HG03060 (cell line): ENCODE measurements around the gene KRT40.

Experiments
- ATAC-seq: cut with Tn5 transposase; IDR thresholded peaks from one replicate; pipeline ENCODE4 v1.9.1; 2021; ENCODE audit warnings: low read depth, moderate number of reproducible peaks; ENCODE audit not compliant: unreplicated experiment

KRT40 gene

GRCh38 chr17:40984226-40984625 lies at the start of gene KRT40:
Gene KRT40 (minus strand): TSS chr17:40984326. CDS start chr17:40984273, 53 bp downstream.
- ATAC-seq = no peak

DNA sequence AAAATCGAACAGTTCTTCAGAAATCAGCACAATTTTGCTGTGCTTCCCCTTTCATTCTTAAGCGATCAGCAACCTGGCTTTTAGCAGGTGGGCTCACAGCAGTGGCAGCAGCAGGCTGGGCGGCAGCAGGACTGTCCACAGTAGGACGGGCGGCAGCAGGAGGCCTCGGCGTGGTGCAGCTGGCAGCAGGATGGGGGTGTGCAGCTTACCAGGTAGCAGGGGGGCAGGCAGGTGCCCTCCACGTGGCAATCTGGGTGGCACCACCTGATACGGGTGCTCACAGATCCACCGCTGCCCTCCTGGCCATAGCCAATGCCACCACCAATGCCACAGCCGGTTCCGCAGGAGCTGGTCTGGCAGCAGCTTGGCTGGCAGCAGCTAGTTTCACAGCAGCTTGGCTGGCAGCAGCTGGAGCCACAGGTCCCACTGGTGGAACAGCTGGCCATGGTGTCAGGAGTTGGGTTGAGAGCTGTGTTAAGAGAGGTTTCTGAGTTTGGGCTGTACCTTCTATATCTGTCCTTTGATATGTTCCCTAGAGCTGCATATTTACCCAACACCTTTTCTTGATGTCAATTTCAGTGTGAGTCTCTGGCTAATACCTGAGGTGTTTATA lies 45.6 kb upstream of the KRT40 start, which contains the start of gene KRTAP1-4:
Gene KRTAP1-4, minus strand, starts transcription at position 563 of the 613 bp plus-strand sequence. Its CDS starts 117 bp downstream, at position 446.
- no peak for ATAC-seq

- ATAC-seq = no peak
Measured at GRCh38 chr17:41026715-41027471, 42.8 kb upstream of the KRT40 start, which contains the start of gene KRTAP1-5. Gene KRTAP1-5 (minus strand): TSS chr17:41027208. CDS start chr17:41027155, 53 bp downstream.

GRCh38 chr17:41024697-41025096 lies 40.6 kb upstream of the KRT40 start:
- no peak for ATAC-seq

- ATAC-seq = no peak
Measured at GRCh38 chr17:41020336-41020735, 36.2 kb upstream of the KRT40 start.

DNA sequence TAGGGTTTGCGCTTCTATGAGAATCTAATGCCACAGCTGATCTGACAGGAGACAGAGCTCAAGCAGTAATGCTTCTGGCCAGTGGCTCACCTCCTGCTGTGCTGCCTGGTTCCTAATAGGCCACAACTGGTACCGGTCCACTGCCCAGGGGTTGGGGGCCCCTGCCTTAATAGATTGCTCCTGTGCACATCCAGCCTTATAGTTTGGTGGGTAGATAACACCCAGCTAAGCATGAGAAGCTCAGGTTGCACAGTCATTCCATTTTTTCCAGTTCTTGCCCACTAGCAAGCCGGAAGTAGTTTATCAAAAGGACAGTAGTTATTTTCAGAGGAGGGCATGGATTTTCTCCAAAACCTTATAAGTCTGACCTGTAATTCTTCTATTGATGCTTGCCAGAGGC lies 35.3 kb upstream of the KRT40 start:
- no peak for ATAC-seq

DNA sequence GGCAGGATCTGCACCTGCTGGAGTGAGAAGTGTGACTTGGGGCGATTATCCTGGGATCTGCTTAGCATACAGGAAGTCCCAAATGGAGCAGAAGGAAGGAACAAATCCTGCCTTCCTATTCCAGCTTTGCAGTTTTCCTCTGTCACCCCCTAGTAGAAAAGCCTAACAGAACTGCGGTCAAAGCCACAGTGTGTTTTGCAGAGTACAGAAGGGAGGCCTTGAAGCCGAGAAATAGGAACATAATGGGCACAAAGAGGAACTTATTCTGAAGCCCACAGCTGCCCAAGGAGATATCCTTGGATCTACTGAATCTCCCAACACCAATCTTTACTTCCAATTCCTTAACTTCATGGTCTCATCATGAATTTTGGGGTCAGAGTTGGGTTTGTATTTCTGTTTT lies 34.4 kb upstream of the KRT40 start:
- ATAC-seq = no peak

DNA sequence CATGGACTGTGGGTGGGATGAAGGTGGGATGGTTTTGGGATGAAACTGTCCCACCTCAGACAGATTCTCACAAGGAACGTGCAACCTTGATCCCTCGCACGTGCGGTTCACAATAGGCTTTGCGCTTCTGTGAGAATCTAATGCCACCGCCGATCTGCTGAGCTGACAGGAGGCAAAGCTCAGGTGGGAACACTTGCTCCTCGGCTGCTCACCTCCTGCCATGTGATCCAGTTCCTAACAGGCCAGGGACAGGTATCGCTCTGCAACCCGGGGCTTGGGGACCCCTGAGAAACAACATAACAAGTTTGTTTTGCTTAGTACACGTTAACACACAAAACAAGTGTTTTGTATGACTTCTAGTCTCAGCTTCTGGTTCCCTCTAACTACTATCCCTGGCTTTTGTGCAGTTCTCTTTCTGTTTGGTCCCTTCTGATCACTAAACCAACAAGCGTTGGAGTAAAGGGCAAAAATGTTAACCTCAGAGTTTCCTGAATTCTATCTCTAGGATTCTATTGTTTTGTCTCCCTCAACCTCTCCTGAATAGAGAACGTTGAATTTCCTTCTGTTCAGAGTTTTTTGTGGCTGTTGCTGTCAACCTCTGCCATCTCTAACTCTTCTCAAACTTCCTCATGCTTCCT lies 32.6 kb upstream of the KRT40 start:
- no peak for ATAC-seq

GRCh38 chr17:41015454-41015853 lies 31.3 kb upstream of the KRT40 start:
- no peak for ATAC-seq

- ATAC-seq = no peak
Measured at GRCh38 chr17:41013606-41014005, 29.5 kb upstream of the KRT40 start.

DNA sequence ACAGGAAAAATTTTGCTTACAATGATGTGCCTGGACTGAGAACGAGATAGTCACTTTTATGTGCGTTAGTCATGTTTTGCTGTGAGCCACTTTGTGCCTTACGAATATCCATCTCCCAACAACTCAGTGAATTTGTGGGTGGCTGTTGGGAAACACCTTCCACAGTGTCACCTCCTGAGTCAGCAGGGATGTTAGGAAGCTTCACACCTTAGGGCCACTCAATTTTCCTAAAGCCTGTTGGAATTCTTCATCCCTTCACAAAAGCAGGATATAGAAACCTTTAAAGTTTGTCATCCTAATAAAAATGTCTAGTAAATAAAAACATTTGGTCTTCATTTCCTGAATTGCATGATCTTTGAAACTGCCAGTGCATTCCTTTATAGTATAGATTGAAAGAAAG lies 29.1 kb upstream of the KRT40 start:
- no peak for ATAC-seq

- ATAC-seq = no peak
Measured at GRCh38 chr17:41012326-41013120, 28.4 kb upstream of the KRT40 start.

GRCh38 chr17:41010441-41010840 lies 26.3 kb upstream of the KRT40 start:
- no peak for ATAC-seq

DNA sequence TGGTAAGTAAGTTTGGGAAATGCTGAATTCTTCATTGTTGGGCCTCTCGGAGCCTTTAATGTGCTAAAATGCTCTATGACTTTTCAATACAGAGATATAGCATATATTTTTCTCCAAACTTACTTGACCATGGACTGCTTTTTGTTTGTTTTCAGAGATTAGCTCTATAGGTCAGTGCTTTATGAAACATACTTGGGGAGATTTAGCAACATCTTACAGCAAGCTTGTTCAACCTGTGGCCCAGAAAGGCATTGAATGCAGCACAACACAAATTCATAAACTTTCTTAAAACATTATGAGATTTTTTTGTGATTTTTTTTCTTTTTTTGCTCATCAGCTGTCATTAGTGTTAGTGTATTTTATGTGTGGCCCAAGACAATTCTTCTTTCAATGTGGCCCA lies 25.8 kb upstream of the KRT40 start:
- ATAC-seq = no peak

DNA sequence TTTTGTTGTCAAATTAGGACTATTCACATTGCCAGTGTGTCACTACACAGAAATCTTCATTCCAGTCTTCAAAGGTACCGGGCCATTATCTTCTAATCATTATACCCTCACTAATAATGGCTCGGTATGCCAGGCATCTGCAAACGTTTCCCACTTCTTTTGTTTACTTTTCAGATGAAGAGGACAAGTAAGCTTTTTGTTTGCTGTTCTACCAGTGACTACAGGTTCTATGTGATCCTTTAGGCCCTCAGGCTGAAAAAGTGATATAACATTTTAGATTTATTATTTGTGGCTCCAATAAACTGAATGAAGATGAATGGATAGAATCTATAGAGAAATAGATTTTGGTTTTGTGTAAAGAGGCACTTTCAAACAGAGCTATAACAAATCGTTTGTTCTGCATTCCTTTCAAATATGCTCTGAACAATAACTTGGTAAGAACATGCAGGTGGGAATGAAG lies 25.2 kb upstream of the KRT40 start:
- ATAC-seq = no peak

DNA sequence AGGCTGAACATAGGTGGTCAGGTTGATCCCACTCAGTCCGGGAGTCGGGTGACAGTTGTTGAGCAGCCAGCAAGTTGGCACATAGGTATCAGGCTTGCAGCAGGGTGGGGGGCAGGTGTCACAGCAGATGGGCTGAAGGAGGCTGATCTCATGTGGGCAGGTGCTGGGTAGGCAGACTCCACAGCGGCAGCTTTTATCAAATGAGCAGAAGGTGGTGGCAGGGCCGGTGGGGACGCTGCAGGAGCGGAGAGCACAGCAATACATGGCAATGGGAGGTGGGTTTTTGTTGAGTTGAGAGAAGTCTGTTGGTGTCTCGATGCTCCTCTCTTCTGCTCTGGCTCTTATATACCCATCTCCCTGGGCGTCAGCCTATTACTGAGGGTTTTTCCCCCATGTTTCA lies 24.7 kb upstream of the KRT40 start, which contains the start of gene KRTAP3-1:
Gene KRTAP3-1, minus strand, starts transcription at position 318 of the 400 bp plus-strand sequence. Its CDS starts 54 bp downstream, at position 264.
- ATAC-seq = no peak

DNA sequence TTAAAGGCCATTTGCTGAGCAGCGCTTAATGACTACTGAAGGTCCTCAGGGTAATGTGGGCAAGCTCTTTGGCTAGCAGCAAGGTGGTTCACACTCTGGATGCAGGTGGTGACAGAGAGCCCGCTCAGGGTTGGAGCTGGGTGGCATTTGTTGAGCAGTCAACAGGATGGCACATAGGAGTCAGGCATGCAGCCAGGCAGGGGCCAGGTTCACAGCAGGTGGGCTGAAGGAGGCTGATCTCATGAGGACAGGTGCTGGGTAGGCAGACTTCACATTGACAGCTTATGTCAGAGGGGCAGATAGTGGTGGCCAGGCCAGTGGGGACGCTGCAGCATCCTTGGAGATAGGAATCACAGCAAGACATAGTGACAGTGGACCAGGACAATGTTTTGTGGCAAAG lies 20.3 kb upstream of the KRT40 start:
- ATAC-seq = no peak

- no peak for ATAC-seq
Measured at GRCh38 chr17:41003926-41004325, 19.8 kb upstream of the KRT40 start.

GRCh38 chr17:41002814-41003213 lies 18.7 kb upstream of the KRT40 start:
- ATAC-seq = no peak

DNA sequence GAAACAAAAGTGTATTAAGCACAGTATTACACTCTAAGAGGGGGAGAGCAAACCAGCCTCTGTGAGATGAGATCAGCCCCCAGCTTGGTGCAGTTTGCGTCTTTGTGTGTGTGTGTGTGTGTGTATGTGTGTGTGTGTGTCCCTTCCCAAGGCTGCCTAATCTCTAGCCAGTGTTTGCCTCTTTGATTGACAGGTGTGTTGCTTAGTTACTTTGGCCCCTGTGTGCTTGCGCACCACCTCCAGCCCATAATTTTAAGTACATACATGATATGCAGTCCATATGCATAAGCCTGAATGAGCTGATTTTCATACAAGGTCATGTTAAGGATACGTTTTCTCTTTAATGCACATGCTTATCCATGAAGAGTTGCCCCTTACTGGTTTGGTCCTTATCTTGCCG lies 17.7 kb upstream of the KRT40 start:
- ATAC-seq = no peak
